NCI-H146 treated with DMSO at 0.1 percent for 48 hours (cell line): ENCODE measurements around the gene PACRG.
"Not testable (repeated sequence)": the region's sequence is repeated elsewhere in the genome, so short reads cannot be mapped to it uniquely, and the experiment has no call there.

Source experiments
- DNase-seq: peaks from one replicate; lab custom pipeline; 2025; ENCODE audit not compliant: unreplicated experiment; lab: John Stamatoyannopoulos, UW

Gene PACRG

GRCh38 chr6:162727322-162728182, at the start of gene PACRG, which contains the start of gene PRKN:
Gene PACRG (plus strand): TSS chr6:162727974.
Gene PRKN (minus strand): TSS chr6:162727766.
- DNase-seq: peak; percentile 100

GRCh38 chr6:162678896-162679295, 48.9 kb upstream of the PACRG start:
- not testable (repeated sequence) for DNase-seq

GRCh38 chr6:162679681-162680080, 48.1 kb upstream of the PACRG start:
- no peak for DNase-seq

GRCh38 chr6:162680367-162680766, 47.4 kb upstream of the PACRG start:
- no peak for DNase-seq

- DNase-seq: no peak
Observed at GRCh38 chr6:162680871-162681270, 46.9 kb upstream of the PACRG start.

GRCh38 chr6:162681447-162681846, 46.3 kb upstream of the PACRG start:
- DNase-seq: no peak

- DNase-seq: no peak
Observed at GRCh38 chr6:162683135-162683534, 44.6 kb upstream of the PACRG start.

- no peak for DNase-seq
Observed at GRCh38 chr6:162684052-162684451, 43.7 kb upstream of the PACRG start.

- DNase-seq: no peak
Observed at GRCh38 chr6:162684961-162685360, 42.8 kb upstream of the PACRG start.

- no peak for DNase-seq
Observed at GRCh38 chr6:162685586-162685985, 42.2 kb upstream of the PACRG start.

GRCh38 chr6:162688751-162689345, 38.9 kb upstream of the PACRG start:
- DNase-seq: no peak

- DNase-seq: no peak
Observed at GRCh38 chr6:162690158-162690557, 37.6 kb upstream of the PACRG start.

- peak; percentile 70 for DNase-seq
Observed at GRCh38 chr6:162697872-162698403, 29.8 kb upstream of the PACRG start.

- DNase-seq: peak; percentile 86
Observed at GRCh38 chr6:162698440-162698839, 29.3 kb upstream of the PACRG start.

- DNase-seq: no peak
Observed at GRCh38 chr6:162699961-162700360, 27.8 kb upstream of the PACRG start.

GRCh38 chr6:162700966-162701365, 26.8 kb upstream of the PACRG start:
- no peak for DNase-seq

GRCh38 chr6:162701551-162701950, 26.2 kb upstream of the PACRG start:
- DNase-seq: no peak

GRCh38 chr6:162702446-162702845, 25.3 kb upstream of the PACRG start:
- peak; percentile 83 for DNase-seq

GRCh38 chr6:162704001-162704400, 23.8 kb upstream of the PACRG start:
- DNase-seq: peak; percentile 98

- DNase-seq: peak; percentile 92
Observed at GRCh38 chr6:162705736-162706135, 22.0 kb upstream of the PACRG start.

- DNase-seq: peak; percentile 72
Observed at GRCh38 chr6:162706232-162706631, 21.5 kb upstream of the PACRG start.

GRCh38 chr6:162708971-162709370, 18.8 kb upstream of the PACRG start:
- DNase-seq: no peak
